Subcutaneous adipose tissue (tissue), 4 donors: ENCODE measurements around the gene SPCS3. TPM values are rescaled to one million over a fixed set of nuclear protein-coding genes. Genes with fewer than 3 reads are reported as not detected.

ENCODE experiments used
- CTCF ChIP-seq: fragments of 450-650 bp; IDR thresholded peaks from one replicate; pipeline ENCODE4 v1.5.1; 2016; ENCODE audit warnings: low read depth, mild to moderate bottlenecking, control low read depth, antibody characterized with exemption, moderate library complexity
- total RNA-seq, 4 donors: library from RNA; depleted of rRNA; stranded (reverse); fragments of >200 nt; gene quantifications; one replicate each; pipeline ENCODE4 v1.1.0, GENCODE V29; 2016

The SPCS3 gene
- total RNA-seq, result 100 to 1,000 TPM in 1 of 4 donors, 10 to 100 TPM in 3; 47.3 to 102 (median 59.9) TPM

- no peak for TF ChIP-seq CTCF
Observed at GRCh38 chr4:176319704-176320339, at the start of gene SPCS3. TSS of gene SPCS3 (plus strand) at chr4:176319966. CDS start at chr4:176320077, 111 bp downstream.

DNA sequence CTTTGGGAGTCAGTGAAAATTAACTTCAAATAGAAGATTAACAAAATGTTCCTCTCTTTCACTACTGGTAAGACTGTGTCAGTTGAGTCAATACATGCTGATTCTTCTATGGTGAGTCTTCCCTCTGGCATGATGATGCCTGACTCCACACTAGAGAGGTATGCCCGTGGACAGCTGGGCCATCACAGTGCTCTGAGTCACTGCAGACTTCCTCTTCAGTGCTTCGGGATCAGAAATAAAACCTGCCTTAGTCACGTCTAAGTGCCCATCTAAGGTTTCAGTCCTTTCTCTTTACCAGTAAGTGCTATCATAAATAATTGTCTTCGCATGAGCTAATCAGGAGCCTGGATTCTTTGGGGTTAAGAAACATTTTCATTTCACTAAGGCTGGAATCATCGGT lies 49.1 kb upstream of the SPCS3 start:
- TF ChIP-seq CTCF, result no peak

GRCh38 chr4:176271749-176272148 lies 48.0 kb upstream of the SPCS3 start:
- TF ChIP-seq CTCF, result no peak

- no peak for TF ChIP-seq CTCF
Observed at GRCh38 chr4:176272799-176273198, 47.0 kb upstream of the SPCS3 start.

GRCh38 chr4:176273736-176274135 lies 46.0 kb upstream of the SPCS3 start:
- no peak for TF ChIP-seq CTCF

DNA sequence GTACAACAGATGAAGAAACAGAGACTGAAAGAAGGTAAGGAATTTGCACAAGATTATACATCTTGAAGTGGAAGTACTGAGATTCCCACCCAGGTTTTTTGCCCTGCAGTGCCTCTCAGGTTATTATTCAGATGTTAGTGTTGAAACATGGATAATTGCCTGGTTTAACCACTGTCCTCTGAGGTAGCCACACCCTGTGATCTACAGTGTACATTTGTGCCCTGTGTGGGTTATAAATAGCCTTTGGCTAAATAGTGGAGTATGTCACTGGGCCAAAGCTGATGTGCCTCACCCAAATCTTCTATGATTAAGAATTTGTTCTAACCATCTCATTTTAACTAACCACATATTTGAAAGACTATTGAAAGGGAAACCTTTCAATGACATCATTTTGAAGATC lies 45.3 kb upstream of the SPCS3 start:
- TF ChIP-seq CTCF, result no peak

GRCh38 chr4:176276710-176277109 lies 43.1 kb upstream of the SPCS3 start:
- TF ChIP-seq CTCF, result no peak
